8988T (cell line): ENCODE measurements around the gene AGPAT3.
"Not testable (repeated sequence)": the region's sequence is repeated elsewhere in the genome, so short reads cannot be mapped to it uniquely, and the experiment has no call there.

Source experiments
- DNase-seq: peaks from one replicate; pipeline ENCODE4 v3.0.0; 2011

Gene AGPAT3, protein sequence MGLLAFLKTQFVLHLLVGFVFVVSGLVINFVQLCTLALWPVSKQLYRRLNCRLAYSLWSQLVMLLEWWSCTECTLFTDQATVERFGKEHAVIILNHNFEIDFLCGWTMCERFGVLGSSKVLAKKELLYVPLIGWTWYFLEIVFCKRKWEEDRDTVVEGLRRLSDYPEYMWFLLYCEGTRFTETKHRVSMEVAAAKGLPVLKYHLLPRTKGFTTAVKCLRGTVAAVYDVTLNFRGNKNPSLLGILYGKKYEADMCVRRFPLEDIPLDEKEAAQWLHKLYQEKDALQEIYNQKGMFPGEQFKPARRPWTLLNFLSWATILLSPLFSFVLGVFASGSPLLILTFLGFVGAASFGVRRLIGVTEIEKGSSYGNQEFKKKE

DNA sequence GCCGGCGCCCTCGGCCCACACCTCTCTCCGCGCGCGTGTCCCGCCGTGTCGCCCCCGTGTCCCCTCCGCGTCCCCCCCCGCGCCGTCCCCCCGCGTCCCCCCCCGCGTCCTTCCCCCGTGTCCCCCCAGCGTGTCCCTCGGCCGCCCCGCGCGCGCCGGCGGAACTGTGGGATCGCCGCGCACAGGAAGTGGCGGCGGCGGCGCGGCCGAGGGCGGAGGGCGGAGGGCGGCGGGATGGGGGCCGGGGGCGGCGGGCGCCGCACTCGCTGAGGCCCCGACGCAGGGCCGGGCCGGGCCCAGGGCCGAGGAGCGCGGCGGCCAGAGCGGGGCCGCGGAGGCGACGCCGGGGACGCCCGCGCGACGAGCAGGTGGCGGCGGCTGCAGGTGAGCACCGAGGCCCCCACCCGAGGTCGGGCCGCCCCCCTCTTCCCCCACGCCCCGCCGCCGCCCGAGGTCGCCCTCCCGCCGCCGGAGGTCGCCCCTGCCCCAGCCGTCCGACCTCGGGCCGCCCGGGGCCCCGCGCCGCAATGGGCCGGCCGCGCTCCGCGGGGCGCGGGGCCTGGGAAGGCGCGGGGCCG is at the start of gene AGPAT3:
Gene AGPAT3 (plus strand): TSS at position 262 of the 578 bp plus-strand sequence. CDS start 94,459 bp downstream, outside the sequence.
- peak; percentile 30 for DNase-seq

DNA sequence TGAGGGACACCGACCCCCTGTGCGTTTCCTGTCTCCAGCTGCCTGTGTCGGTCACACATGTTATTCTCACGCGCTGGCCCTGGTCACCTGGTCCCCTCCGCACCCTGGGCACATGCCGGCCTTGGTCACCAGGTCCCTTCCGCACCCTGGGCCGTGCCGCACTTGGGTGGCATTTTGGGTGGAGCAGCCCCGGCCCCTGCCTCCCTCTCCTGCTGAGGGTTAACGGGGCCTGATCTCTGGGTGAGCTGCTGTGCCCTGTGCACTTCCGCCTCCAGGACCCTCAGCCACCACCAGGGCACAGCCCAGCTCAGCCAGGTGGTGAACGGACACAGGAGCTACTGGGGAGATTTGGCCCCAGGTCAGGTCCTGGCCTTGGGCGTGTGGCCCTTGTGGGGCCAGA is 49.0 kb upstream of the AGPAT3 start:
- DNase-seq, result no peak

GRCh38 chr21:43816611-43817071 is 48.4 kb upstream of the AGPAT3 start:
- no peak for DNase-seq

GRCh38 chr21:43817157-43818086 is 47.6 kb upstream of the AGPAT3 start:
- no peak for DNase-seq

GRCh38 chr21:43818685-43819084 is 46.3 kb upstream of the AGPAT3 start:
- DNase-seq, result no peak

DNA sequence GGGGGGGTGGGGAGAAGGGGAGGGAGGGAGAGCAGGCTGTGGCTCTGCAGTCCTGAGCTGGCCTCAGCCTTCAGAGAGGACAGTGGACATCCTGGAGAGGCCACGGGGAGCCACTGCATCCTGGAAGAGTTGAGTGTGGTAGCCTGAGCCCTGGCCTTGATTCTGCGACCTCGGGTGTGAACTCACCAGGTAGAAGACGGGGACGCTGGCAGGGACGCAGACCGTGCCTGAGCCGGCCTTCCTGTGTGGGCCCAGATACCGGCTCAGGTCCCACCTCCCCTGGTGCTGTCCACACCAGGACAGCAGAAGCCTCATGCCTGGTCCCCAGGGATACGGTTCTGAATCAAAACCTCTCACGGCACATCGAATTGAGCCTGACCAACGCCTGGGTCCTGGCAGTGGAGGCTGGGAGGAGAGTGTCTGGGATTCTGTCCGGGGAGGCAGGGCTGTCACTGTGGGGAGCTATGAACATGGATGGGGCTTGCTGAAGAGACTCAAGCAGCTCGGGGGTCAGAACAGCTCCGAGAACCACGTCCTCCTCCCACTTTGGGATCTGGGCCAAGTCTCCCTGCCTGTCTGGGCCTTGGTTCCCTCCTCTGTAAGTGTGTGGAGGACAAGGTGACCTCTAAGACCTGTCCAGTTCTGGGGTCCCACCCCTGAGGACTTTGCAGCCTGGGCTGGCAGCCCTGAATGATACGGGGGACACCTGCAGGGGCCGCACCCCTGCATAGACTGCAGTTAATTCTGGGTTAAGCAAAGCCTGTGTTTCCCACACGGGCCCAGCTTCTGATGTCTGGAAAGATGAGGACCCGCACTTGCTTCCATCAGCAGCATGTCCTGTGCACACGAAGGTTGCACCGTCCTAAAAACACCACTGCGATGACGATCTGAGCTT is 45.3 kb upstream of the AGPAT3 start:
- peak; percentile 2 for DNase-seq

GRCh38 chr21:43820466-43820865 is 44.6 kb upstream of the AGPAT3 start:
- peak; percentile 0 for DNase-seq

GRCh38 chr21:43822166-43822565 is 42.9 kb upstream of the AGPAT3 start:
- not testable (repeated sequence) for DNase-seq

GRCh38 chr21:43822741-43823140 is 42.3 kb upstream of the AGPAT3 start:
- not testable (repeated sequence) for DNase-seq

DNA sequence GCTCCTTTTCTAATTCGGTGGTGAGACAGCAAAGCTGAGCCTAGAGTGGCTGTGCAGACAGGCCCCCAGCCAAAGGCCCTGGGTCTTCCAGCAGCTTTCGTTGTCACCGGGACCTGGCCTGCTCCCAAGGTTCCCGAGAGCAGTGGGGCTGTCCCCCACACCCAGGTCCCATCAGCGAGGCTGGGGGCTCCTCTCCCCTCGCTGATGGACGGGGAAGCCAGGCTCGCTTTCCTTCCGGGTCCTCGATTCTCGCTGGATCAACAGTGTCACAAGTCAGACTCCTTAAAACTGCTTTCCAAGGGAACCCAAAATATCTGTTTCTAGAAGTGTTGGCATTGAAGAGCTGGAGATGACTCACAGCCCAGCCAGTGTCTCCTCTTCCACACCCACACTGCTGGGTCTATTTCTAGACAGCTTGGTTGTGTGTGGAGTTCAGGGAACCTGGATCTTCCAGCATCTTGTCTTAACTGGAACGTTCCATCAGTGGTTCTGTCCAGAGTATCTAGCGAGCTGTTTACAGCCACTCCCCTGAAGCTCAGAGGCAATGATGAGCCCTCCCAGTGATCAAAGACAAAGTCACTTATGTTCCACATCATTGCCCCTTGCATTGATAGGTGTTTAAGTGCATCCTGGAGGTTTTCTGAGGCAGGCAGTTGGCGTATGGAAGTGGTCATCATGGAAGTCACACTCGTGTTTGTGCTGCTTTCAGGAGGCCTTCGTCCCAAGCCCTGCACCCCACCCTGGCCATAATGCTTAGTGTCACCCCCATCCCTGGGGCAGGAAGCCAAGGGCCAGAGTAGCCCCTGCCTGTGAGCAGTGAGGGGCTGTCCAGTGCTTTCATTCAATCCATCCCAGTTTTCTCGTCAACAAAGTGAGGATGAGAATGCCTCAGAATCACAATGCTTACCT is 40.4 kb upstream of the AGPAT3 start:
- DNase-seq, result no peak

GRCh38 chr21:43825242-43825935 is 39.6 kb upstream of the AGPAT3 start:
- DNase-seq, result no peak

GRCh38 chr21:43825936-43826622 is 38.9 kb upstream of the AGPAT3 start:
- DNase-seq, result no peak

- no peak for DNase-seq
Observed at GRCh38 chr21:43826623-43826974, 38.4 kb upstream of the AGPAT3 start.

DNA sequence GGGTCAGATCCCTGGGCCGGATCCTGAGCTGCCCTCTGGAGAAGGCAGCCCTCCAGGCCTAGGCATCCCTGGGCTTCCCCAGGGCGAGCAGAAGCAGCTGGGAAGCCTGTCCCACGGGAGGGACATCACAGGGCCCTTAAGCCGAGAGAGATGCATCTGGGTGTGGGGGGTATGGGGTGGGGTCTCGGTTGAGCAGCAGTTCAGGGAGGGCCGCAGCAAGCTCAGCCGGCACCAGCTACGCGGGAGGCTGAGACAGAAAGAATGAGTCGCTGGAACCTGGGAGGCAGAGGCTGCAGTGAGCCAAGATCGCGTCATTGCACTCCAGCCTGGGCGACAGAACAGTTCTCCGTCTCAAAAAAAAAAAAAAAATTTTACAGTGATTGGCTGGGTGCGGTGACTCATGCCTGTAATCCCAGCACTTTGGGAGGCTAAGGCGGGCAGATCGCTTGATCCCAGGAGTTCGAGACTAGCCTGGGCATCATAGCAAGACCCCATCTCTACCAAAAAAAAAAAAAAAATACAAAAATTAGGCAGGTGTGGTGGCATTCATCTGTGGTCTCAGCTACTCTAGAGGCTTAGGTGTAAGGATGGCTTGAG is 37.9 kb upstream of the AGPAT3 start:
- DNase-seq, result no peak

DNA sequence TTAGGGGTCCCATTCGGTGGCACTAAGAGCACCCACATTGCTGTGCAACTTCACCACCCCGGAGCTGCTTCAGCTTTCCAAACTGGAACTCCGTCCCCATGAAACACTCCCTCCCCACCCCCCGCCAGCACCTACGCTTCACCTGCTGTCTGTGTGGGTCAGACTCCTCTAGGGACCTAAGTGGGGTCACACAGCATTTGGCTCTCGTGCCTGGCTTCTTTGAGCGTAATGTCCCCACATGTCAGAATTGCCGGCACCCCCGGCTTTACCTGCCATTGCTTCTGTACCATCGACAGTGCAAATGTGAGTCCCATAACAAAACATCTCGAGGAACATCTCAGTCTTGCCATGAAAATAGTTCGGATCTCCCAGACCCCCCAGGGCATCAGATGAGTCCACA is 35.9 kb upstream of the AGPAT3 start:
- DNase-seq, result no peak

GRCh38 chr21:43829575-43830119 is 35.4 kb upstream of the AGPAT3 start:
- no peak for DNase-seq

- DNase-seq, result no peak
Observed at GRCh38 chr21:43832158-43832550, 32.9 kb upstream of the AGPAT3 start.

- DNase-seq, result no peak
Observed at GRCh38 chr21:43832648-43833047, 32.4 kb upstream of the AGPAT3 start.
